Stimulated activated naive CD4-positive, alpha-beta T cell (primary cell): Measurements from ENCODE around the gene ECSIT.
"Not testable (repeated sequence)": the region's sequence is repeated elsewhere in the genome, so short reads cannot be mapped to it uniquely, and the experiment has no call there.

Source experiments
- DNase-seq, 6 experiments: peaks; one replicate each; lab custom pipeline; 2025; lab: John Stamatoyannopoulos, UW

The ECSIT gene

GRCh38 chr19:11475861-11476260 lies 53.1 kb downstream of the ECSIT start:
- DNase-seq: no peak

- DNase-seq: not testable (repeated sequence)
Observed at GRCh38 chr19:11475343-11475742, 53.6 kb downstream of the ECSIT start.

- DNase-seq: no peak
Observed at GRCh38 chr19:11473725-11474124, 55.2 kb downstream of the ECSIT start.

- DNase-seq: not testable (repeated sequence)
Observed at GRCh38 chr19:11468266-11468845, 60.6 kb downstream of the ECSIT start.

- DNase-seq: no peak
Observed at GRCh38 chr19:11465600-11465999, 63.3 kb downstream of the ECSIT start.

- DNase-seq: no peak
Observed at GRCh38 chr19:11464333-11465265, 64.3 kb downstream of the ECSIT start.

- DNase-seq: no peak
Observed at GRCh38 chr19:11463391-11463790, 65.5 kb downstream of the ECSIT start.

- no peak for DNase-seq
Observed at GRCh38 chr19:11461453-11461852, 67.5 kb downstream of the ECSIT start.

- DNase-seq: no peak
Observed at GRCh38 chr19:11460207-11460606, 68.7 kb downstream of the ECSIT start.

- DNase-seq: not testable (repeated sequence)
Observed at GRCh38 chr19:11458912-11459311, 70.0 kb downstream of the ECSIT start.

GRCh38 chr19:11458236-11458900 lies 70.6 kb downstream of the ECSIT start:
- DNase-seq: no peak

GRCh38 chr19:11457831-11458230 lies 71.1 kb downstream of the ECSIT start:
- DNase-seq: no peak

GRCh38 chr19:11457115-11457514 lies 71.8 kb downstream of the ECSIT start:
- DNase-seq: no peak

- DNase-seq: no peak
Observed at GRCh38 chr19:11456659-11457058, 72.3 kb downstream of the ECSIT start.
